Natural killer cell (primary cell): ENCODE measurements around the gene OSBPL1A. TPM values are rescaled to one million over a fixed set of nuclear protein-coding genes. Genes with fewer than 3 reads are reported as not detected.

Experiments used
- ATAC-seq, 3 donors: fragments of 150-1000 bp in 2 of 3; fragments of 200-7000 bp in 1 of 3; cut with Tn5 transposase; 1 replicate in 1 of 3; 2 replicates in 2 of 3; pipeline ENCODE4 v1.10.0; 2021; ENCODE audit warnings: mild to moderate bottlenecking in 2 of 3, moderate library complexity in 2 of 3
- DNase-seq, 2 donors: peaks; one replicate each; pipeline versions ENCODE4 v3.0.0 to v3.0.0-alpha.2; 2013 to 2021; ENCODE audit warnings: mixed read lengths in 1 of 2
- H3K27ac ChIP-seq: one replicate; pipeline ENCODE4 v1.5.1; 2013; ENCODE audit warnings: mild to moderate bottlenecking, low read length
- H3K27me3 ChIP-seq: one replicate; pipeline ENCODE4 v1.6.1; 2013; ENCODE audit warnings: low read length; ENCODE audit not compliant: control insufficient read depth, insufficient read depth
- H3K36me3 ChIP-seq: one replicate; pipeline ENCODE4 v1.6.1; 2013; ENCODE audit warnings: low read length; ENCODE audit not compliant: control insufficient read depth, insufficient read depth
- H3K4me1 ChIP-seq: one replicate; pipeline ENCODE4 v1.6.1; 2013; ENCODE audit warnings: low read length; ENCODE audit not compliant: control insufficient read depth, insufficient read depth
- H3K4me3 ChIP-seq: one replicate; pipeline ENCODE4 v1.5.1; 2013; ENCODE audit warnings: low read length
- H3K9me3 ChIP-seq: one replicate; pipeline ENCODE4 v1.6.1; 2013; ENCODE audit warnings: low read length; ENCODE audit not compliant: control insufficient read depth, insufficient read depth
- H3K27ac Mint-ChIP-seq, 2 donors: one replicate each; pipeline ENCODE4 v1.8.0; 2022; ENCODE audit warnings: mild to moderate bottlenecking in 2 of 2, mixed read lengths in 2 of 2, moderate library complexity in 1 of 2
- H3K27me3 Mint-ChIP-seq, 2 donors: one replicate each; pipeline ENCODE4 v1.8.0; 2022; ENCODE audit warnings: low read depth in 2 of 2, mixed read lengths in 2 of 2
- H3K36me3 Mint-ChIP-seq: one replicate; pipeline ENCODE4 v1.8.0; 2022; ENCODE audit warnings: mixed read lengths
- H3K4me1 Mint-ChIP-seq, 2 donors: one replicate each; pipeline ENCODE4 v1.8.0; 2022; ENCODE audit warnings: mixed read lengths in 2 of 2
- H3K4me3 Mint-ChIP-seq: one replicate; pipeline ENCODE4 v1.8.0; 2022; ENCODE audit warnings: mild to moderate bottlenecking, moderate library complexity, mixed read lengths
- H3K9me3 Mint-ChIP-seq, 2 donors: one replicate each; pipeline ENCODE4 v1.8.0; 2022; ENCODE audit warnings: mixed read lengths in 2 of 2
- WGBS: methylation state at CpG from one replicate; pipeline ENCODE4 v1.1.7; 2013; ENCODE audit warnings: missing lambda C conversion rate; ENCODE audit not compliant: insufficient coverage; 5-methylcytosine and 5-hydroxymethylcytosine counted together
- intact Hi-C: fragments of 100-400 bp; cut with micrococcal nuclease; formaldehyde crosslinking; loops from one replicate; pipeline ENCODE4 v1.14.2; 2022
- total RNA-seq, 4 donors: library from RNA; stranded (reverse); fragments of 120-200 nt in 1 of 4; gene quantifications; one replicate each; pipeline versions ENCODE4 v1.2.3 to v1.2.4, GENCODE V29; 2013 to 2022
- TF ChIP-seq, protein P1 (sequence below): fragments of 200-600 bp; IDR thresholded peaks from one replicate; pipeline ENCODE4 v1.8.0; 2022; ENCODE audit warnings: antibody characterized with exemption

Gene OSBPL1A
- total RNA-seq, 3 donors from 2014 or later (not counting 1 experiment from before 2014, with no cell fraction given) = 1.2 to 32.5 (median 1.5) TPM

GRCh38 chr18:24268784-24269550 is 128.7 kb downstream of the OSBPL1A start:
- no peak for DNase-seq
- TF ChIP-seq, protein P1, sequence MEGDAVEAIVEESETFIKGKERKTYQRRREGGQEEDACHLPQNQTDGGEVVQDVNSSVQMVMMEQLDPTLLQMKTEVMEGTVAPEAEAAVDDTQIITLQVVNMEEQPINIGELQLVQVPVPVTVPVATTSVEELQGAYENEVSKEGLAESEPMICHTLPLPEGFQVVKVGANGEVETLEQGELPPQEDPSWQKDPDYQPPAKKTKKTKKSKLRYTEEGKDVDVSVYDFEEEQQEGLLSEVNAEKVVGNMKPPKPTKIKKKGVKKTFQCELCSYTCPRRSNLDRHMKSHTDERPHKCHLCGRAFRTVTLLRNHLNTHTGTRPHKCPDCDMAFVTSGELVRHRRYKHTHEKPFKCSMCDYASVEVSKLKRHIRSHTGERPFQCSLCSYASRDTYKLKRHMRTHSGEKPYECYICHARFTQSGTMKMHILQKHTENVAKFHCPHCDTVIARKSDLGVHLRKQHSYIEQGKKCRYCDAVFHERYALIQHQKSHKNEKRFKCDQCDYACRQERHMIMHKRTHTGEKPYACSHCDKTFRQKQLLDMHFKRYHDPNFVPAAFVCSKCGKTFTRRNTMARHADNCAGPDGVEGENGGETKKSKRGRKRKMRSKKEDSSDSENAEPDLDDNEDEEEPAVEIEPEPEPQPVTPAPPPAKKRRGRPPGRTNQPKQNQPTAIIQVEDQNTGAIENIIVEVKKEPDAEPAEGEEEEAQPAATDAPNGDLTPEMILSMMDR = no peak
- H3K36me3 ChIP-seq = no peaks in the 10 kb centered on the region
- no peak overlapping the region for H3K4me3 ChIP-seq
- intact Hi-C loops = no loop called here
- H3K4me1 ChIP-seq = no peaks in the 10 kb centered on the region
- H3K9me3 ChIP-seq = no peaks in the 10 kb centered on the region
- Mint-ChIP-seq H3K27me3 (peaks cover 37 to 54% of the 10 kb centered on the region in 2 donors), H3K27ac (no peak overlapping the region), H3K36me3 (no peaks in the 10 kb centered on the region), H3K4me1 (no peaks in the 10 kb centered on the region), H3K9me3 (peaks cover 0 to 3% of the 10 kb centered on the region in 2 donors), H3K4me3 (no peak overlapping the region)
- no peak for ATAC-seq
- peaks cover 14% of the 10 kb centered on the region for H3K27me3 ChIP-seq
- no peak overlapping the region for H3K27ac ChIP-seq
- WGBS = 92% methylated on average over 10 of the region's 10 CpGs

- no peaks in the 10 kb centered on the region for H3K36me3 Mint-ChIP-seq
- no peak overlapping the region for H3K27ac ChIP-seq
- intact Hi-C loops = no loop called here
- no peak overlapping the region for H3K4me3 Mint-ChIP-seq
- no peaks in the 10 kb centered on the region for H3K36me3 ChIP-seq
- TF ChIP-seq, protein P1 = no peak
- 82% methylated on average over 1 of the region's 1 CpG for WGBS
- H3K4me1 Mint-ChIP-seq = no peaks in the 10 kb centered on the region
- peaks cover 33 to 46% of the 10 kb centered on the region in 2 donors for H3K27me3 Mint-ChIP-seq
- peaks cover 14% of the 10 kb centered on the region for H3K27me3 ChIP-seq
- H3K9me3 Mint-ChIP-seq = peaks cover 0 to 3% of the 10 kb centered on the region in 2 donors
- H3K9me3 ChIP-seq = no peaks in the 10 kb centered on the region
- no peak for DNase-seq
- no peaks in the 10 kb centered on the region for H3K4me1 ChIP-seq
- no peak overlapping the region for H3K4me3 ChIP-seq
- no peak overlapping the region for H3K27ac Mint-ChIP-seq
- no peak for ATAC-seq
These were observed 129.7 kb downstream of the OSBPL1A start for GRCh38 chr18:24267878-24268277.

DNA sequence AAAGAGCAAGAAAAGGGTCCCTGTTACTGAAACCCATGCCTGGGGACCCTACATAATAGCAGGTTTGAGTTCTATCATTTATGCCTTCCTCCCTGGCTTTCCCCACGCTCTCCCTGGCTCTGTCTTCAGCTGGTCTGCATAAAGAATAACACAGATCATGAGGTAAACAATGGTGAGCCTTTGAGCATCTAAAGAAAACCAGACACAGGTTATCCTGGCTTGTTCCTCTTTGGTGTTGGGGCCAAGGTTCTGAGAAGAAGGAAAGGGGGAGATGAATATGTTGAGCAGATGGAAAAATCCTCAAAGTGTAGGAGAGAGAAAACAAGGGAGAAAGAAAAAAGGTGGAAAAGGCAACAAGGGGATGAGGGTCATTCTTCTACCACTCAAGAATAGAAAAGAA is 131.5 kb downstream of the OSBPL1A start:
- Histone ChIP-seq H3K4me1 (no peaks in the 10 kb centered on the region), H3K9me3 (no peaks in the 10 kb centered on the region), H3K4me3 (no peak overlapping the region), H3K36me3 (no peaks in the 10 kb centered on the region), H3K27ac (no peak overlapping the region), H3K27me3 (peaks cover 6% of the 10 kb centered on the region)
- intact Hi-C loops = no loop called here
- DNase-seq (no peak), ATAC-seq (no peak)
- Mint-ChIP-seq H3K27ac (no peak overlapping the region), H3K4me1 (no peaks in the 10 kb centered on the region), H3K4me3 (no peak overlapping the region), H3K36me3 (no peaks in the 10 kb centered on the region), H3K9me3 (peaks cover 0 to 3% of the 10 kb centered on the region in 2 donors), H3K27me3 (peaks cover 24 to 38% of the 10 kb centered on the region in 2 donors)
- WGBS = 94% methylated on average over 1 of the region's 1 CpG
- TF ChIP-seq, protein P1 = no peak
